DMS153 treated with DMSO at 0.1 percent for 48 hours (cell line): ENCODE measurements around the gene CERK.
A peak's percentile ranks its signal among the peaks of the same experiment; 100 is the strongest.

Experiments used
- DNase-seq: peaks from one replicate; lab custom pipeline; 2025; ENCODE audit not compliant: unreplicated experiment; lab: John Stamatoyannopoulos, UW

CERK gene

GRCh38 chr22:46703171-46703995 is 34.7 kb downstream of the CERK start:
- no peak for DNase-seq

- no peak for DNase-seq
Observed at GRCh38 chr22:46701262-46701661, 36.8 kb downstream of the CERK start.

- no peak for DNase-seq
Observed at GRCh38 chr22:46699091-46699490, 39.0 kb downstream of the CERK start.

GRCh38 chr22:46697811-46698515 is 40.1 kb downstream of the CERK start:
- DNase-seq: no peak

- DNase-seq: no peak
Observed at GRCh38 chr22:46696614-46697013, 41.4 kb downstream of the CERK start.

GRCh38 chr22:46696229-46696518 is 41.9 kb downstream of the CERK start:
- no peak for DNase-seq

- DNase-seq: peak; percentile 19
Observed at GRCh38 chr22:46695346-46696228, 42.5 kb downstream of the CERK start.

GRCh38 chr22:46694416-46695170 is 43.5 kb downstream of the CERK start:
- no peak for DNase-seq

- DNase-seq: no peak
Observed at GRCh38 chr22:46693634-46694415, 44.2 kb downstream of the CERK start.

GRCh38 chr22:46691571-46691970 is 46.5 kb downstream of the CERK start:
- DNase-seq: no peak

GRCh38 chr22:46690146-46690545 is 47.9 kb downstream of the CERK start:
- no peak for DNase-seq

- DNase-seq: peak; percentile 48
Observed at GRCh38 chr22:46688949-46689348, 49.1 kb downstream of the CERK start.

GRCh38 chr22:46687460-46687859 is 50.6 kb downstream of the CERK start:
- DNase-seq: no peak

GRCh38 chr22:46687048-46687444 is 51.0 kb downstream of the CERK start:
- DNase-seq: no peak

GRCh38 chr22:46686221-46687047 is 51.6 kb downstream of the CERK start:
- DNase-seq: no peak

- DNase-seq: no peak
Observed at GRCh38 chr22:46684706-46685105, 53.3 kb downstream of the CERK start.

- no peak for DNase-seq
Observed at GRCh38 chr22:46682011-46682731, 55.9 kb downstream of the CERK start.

GRCh38 chr22:46681010-46681409 is 57.0 kb downstream of the CERK start:
- DNase-seq: no peak
